NT2/D1 (cell line): ENCODE data around the gene FAM217B.

ENCODE experiments used
- SUZ12 ChIP-seq: IDR thresholded peaks from 2 replicates; pipeline ENCODE4 v1.6.1; 2011; ENCODE audit not compliant: insufficient read length, insufficient read depth; ENCODE audit errors: extremely low read depth
- YY1 ChIP-seq: IDR thresholded peaks from 2 replicates; pipeline ENCODE4 v1.6.1; 2011; ENCODE audit not compliant: insufficient read length, insufficient read depth
- ZNF274 ChIP-seq: IDR thresholded peaks from 2 replicates; pipeline ENCODE4 v1.6.1; 2011; ENCODE audit warnings: mild to moderate bottlenecking, low read depth, low read length

DNA sequence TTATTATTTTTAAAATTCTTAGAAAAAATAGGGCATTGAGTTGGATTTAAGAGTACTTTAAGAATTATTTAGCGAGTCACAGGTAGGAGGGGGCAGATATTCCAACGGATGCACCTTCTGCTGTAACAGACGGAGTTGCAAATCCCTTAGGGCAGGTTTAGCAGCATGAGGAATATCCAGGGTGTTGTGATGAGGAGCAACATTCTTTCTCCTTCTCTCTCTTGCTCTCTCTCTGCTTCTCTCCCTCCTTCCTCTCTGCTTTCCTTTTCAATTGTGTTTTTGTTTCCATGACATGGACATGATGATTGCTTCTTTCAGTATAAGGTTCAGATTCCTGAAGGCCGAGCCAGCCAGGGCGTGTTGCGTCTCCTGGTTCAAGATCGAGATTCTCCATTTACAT is 46.9 kb downstream of the FAM217B start:
- no peak for TF ChIP-seq ZNF274
- TF ChIP-seq SUZ12 = no peak
- no peak for TF ChIP-seq YY1
